ENCODE measurements around the gene PPME1.

Gene PPME1

DNA sequence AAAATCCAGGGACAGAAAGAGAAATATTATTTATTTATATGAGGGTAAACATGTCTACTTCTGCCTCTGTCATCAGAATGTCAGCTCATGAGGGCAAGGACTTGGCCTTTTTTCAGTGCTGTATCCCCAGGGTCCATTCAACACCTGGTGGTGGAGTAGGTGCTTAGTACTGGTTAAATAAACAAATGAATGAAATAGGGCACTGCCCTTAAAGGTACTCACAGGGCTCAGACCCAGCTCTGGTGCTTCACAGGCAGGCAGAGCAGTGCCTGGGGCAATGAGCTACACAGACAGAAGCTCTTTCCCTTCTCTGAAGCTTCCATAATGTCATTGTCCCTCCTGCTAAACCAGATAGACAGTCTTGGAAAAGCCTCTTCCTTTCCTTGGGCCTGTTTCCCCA, 109.4 kb downstream of the PPME1 start:
- DNase-seq (ENCODE audit: low spot score) = no peak

DNA sequence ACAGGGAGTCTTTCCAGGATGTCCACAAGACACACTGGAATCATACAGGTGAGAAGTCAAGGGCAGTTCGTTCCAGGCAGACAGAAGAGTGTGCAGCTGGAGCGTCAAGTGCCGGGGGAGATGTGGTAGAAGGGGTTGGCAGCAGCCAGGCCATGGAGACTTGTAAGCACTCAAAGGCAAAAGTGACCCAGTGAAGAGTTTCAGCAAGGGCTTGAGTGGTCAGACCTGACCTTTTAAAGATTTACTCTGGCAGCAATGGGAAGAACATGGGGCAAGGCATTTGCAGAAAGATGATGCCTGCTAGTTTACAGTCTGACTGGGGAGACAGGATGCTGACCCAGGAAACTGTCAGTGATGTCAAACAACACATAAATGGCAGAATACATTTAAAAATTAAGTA, 111.3 kb downstream of the PPME1 start:
- DNase-seq (ENCODE audit: low spot score) = no peak

DNA sequence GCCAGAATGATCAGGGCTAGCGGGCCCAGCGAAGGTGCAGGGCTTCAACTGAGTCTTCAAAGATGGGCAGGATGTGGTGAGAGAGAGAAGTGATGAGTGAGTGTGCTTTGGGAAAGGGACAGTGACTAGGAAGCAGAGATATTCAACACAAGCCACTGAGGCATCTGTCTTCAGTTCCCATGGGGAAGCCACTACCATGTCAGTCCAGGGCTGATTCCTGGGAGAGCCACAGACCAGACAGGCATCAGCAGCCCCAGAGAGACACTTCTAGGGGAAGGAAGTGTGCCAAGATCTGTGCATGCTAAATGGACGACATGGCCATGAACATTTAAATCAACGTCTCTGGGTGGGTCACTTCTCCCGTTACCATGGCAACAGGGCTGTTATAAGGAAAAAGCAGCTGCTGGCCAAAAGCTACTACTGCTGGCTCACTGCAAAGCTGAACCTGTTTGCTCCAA, 111.9 kb downstream of the PPME1 start:
- no peak for DNase-seq (ENCODE audit: low spot score)

DNA sequence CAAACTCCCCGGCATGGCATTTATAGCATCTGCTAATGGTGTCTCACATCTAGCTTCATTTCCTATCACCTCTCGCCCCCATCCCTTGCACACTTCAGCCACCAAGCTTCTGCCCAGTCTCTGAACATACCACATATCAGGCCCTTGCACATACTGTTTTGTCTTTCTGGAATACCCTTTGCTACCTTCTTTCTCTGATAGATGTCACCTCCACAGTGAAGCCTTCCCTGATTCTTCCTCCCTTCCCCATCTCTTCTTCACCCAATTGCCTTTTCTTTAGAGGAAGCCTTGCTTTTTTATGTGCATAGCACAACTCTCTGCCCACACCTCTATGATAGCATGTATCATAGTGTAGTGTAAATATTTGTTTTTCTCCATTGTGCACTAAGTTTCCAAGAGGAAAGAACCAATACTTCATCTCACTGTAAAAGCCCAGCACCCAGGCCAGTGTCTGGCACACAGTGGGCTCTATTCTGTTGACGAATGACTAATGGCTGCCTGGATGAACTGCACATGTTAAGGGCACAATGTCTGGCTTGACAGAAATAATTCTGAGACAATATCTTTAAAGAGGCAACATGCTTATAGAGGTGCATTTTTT, 112.6 kb downstream of the PPME1 start:
- no peak for DNase-seq (ENCODE audit: low spot score)

DNA sequence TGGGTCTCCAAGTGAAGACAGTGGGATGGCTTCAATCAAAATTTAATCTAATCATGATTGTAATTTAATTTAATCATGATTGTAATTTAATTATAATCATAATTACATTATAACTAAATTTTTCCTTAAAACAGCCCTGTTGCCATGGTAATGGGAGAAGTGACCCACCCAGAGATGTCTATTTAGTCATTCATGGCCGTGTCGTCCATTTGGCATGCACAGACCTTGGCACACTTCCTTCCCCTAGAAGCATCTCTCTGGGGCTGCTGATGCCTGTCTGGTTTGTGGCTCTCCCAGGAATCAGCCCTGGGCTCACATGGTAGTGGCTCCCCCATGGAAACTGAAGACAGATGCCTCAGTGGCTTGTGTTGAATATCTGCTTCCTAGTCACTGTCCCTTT, 113.4 kb downstream of the PPME1 start:
- no peak for DNase-seq (ENCODE audit: low spot score)

DNA sequence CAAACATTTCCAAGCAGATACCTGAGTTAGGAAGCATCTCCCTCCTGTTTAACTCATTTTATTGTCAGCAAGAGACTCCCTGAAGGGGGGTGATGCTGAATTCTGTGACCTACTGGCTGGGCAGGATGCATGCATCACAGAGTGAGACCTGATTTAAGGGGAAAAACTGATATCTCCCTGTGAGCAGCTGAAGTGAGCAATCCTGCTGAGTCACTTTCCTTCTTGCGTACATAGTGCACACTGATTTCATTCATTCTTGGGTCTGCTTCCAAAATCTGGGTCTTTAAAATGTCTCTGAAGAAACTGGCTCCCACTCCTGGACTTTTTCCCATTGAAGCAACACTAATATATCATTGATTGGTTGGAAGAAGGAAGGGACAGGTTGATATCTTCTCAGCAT, 117.1 kb downstream of the PPME1 start:
- DNase-seq (ENCODE audit: low spot score) = no peak

DNA sequence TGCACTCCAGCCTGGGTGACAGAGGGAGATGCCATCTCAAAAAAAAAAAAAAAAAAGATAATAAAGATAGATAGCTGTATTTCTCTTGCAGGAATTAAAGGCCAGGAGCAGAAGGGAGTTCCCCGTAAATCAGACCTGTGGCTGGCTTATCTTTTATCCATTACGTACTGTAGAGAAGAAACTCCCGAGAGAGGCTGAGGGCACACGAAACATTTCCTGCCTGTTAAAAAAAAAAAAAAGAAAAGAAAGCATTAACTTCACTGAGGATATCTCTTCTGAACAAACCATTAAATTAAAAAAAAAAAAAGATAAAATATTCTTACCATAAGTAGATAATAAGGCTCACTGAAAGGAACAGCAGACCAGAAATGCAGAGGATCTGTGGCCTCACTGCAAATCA, 117.8 kb downstream of the PPME1 start:
- no peak for DNase-seq (ENCODE audit: low spot score)

DNA sequence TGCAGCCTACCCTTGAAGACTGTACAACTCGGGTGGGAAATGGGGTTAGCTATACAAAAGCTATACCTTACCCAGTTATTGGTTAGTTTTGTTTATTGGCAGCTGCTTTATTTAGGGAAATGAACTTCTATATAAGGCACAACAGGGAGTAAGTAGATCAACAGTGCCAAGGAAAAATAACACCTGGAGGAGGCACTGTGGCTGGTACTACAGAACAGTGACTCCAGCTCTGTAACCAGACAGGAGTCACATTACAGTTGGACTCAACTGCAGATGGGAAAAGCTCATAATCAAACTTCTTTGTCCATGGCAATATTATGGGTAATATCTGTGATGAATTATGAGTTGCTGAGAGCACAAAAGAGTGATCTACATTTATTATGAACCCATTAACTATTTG, 126.4 kb downstream of the PPME1 start:
- DNase-seq (ENCODE audit: low spot score) = no peak

DNA sequence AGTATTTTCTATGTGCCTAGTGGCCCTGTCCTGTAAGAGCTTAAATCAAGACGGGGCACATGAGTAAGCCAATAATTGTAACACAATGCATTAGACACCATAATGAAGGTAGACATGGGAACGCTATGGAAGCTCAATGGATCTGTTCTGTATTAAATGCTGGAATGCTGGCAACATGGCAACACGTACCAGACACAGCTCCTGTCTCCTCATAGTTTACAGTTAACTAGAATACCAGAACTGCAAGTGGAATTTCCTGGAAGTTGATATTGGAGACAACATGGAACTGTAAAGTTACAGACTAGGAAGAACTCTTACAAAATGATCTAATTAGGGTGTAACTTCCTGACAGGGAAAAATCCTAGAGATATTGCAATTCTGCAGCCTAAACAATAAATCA, 127.9 kb downstream of the PPME1 start:
- DNase-seq (ENCODE audit: low spot score) = no peak
